Neural cell (in vitro differentiated cells): ENCODE data around the gene KANSL3.

Experiments
- CTCF ChIP-seq: fragments of 450-650 bp; IDR thresholded peaks from 2 replicates; pipeline ENCODE4 v1.5.1; 2014; ENCODE audit warnings: antibody characterized with exemption, mild to moderate bottlenecking, moderate library complexity; ENCODE audit not compliant: poor library complexity, severe bottlenecking
- EP300 ChIP-seq: fragments of 450-650 bp; conservative IDR thresholded peaks from 2 replicates; pipeline ENCODE4 v1.6.1; 2014; ENCODE audit warnings: antibody characterized with exemption, mild to moderate bottlenecking, moderate library complexity; ENCODE audit not compliant: poor library complexity, severe bottlenecking
- EZH2 ChIP-seq: fragments of 200-600, 300-800 bp; shearing (Covaris generic), sonication (generic); IDR thresholded peaks from 2 replicates; pipeline ENCODE4 v1.6.1; 2014; ENCODE audit warnings: antibody characterized with exemption, low read length, borderline replicate concordance, mild to moderate bottlenecking; ENCODE audit not compliant: insufficient read depth, poor library complexity, severe bottlenecking
- TAF1 ChIP-seq: IDR thresholded peaks from 2 replicates; pipeline ENCODE4 v1.6.1; 2012; ENCODE audit warnings: low read depth

- TF ChIP-seq CTCF (no peak), EZH2 (no peak), EP300 (no peak), TAF1 (no peak)
Measured at GRCh38 chr2:96556441-96557330, 81.4 kb downstream of the KANSL3 start.
